Measurements from ENCODE around the gene CCNL2. TPM values are rescaled to one million over a fixed set of nuclear protein-coding genes. Genes with fewer than 3 reads are reported as not detected.

The CCNL2 gene
- polyA plus RNA-seq, 2 of the 4 experiments (the other 2 are of a cell fraction): 85.5 to 111 TPM

GRCh38 chr1:1357871-1358432 lies 41.2 kb downstream of the CCNL2 start:
- WGBS (ENCODE audit: missing lambda C conversion rate): 75% methylated on average over 17 of the region's 18 CpGs
- no peak for DNase-seq (ENCODE audit: low read depth in 1 of 2, low spot score in 1 of 2)
- no peak overlapping the region for H3K4me2 ChIP-seq

GRCh38 chr1:1356796-1357401 lies 42.2 kb downstream of the CCNL2 start:
- FAIRE-seq (no peak), ATAC-seq (peak in 1 of 2 experiments; percentile 3; a peak in 1 of 6 replicates), DNase-seq (ENCODE audit: low read depth in 1 of 2, low spot score in 1 of 2) (no peak)
- Histone ChIP-seq H3K4me3 (no peak overlapping the region), H3K9me3 (no peaks in the 10 kb centered on the region), H3K27ac (no peak overlapping the region), H3K4me1 (peaks cover 39% of the 10 kb centered on the region), H3K4me2 (no peak overlapping the region)
- TF ChIP-seq ZFP36 (IDR thresholded peaks at IDR 0.05; ENCODE audit: borderline replicate concordance, partially characterized antibody) (no peak), CBX2 (IDR thresholded peaks at IDR 0.05; ENCODE audit: borderline replicate concordance, low read depth) (no peak), TP53 (CRISPR knock-in tag; IDR thresholded peaks at IDR 0.05) (no peak), NPAS2 (CRISPR knock-in tag; IDR thresholded peaks at IDR 0.05; ENCODE audit: borderline replicate concordance) (no peak), ZNF302 (CRISPR knock-in tag; IDR thresholded peaks at IDR 0.05) (no peak), PBX3 (IDR thresholded peaks at IDR 0.05) (no peak), FOSB (CRISPR knock-in tag; IDR thresholded peaks at IDR 0.05) (no peak), HOXB13 (CRISPR knock-in tag; IDR thresholded peaks at IDR 0.05; ENCODE audit: low read depth) (no peak), RARB (CRISPR knock-in tag; IDR thresholded peaks at IDR 0.05) (no peak), ZSCAN20 (CRISPR knock-in tag; IDR thresholded peaks at IDR 0.05) (no peak), POLR2AphosphoS2 (conservative IDR thresholded peaks at IDR 0.05; ENCODE audit: low read length) (no peak), POLR2A (IDR thresholded peaks at IDR 0.05; ENCODE audit: low read length) (no peak), NFE2L2 (conservative IDR thresholded peaks at IDR 0.05; ENCODE audit: low read length) (no peak), SMC3 (IDR thresholded peaks at IDR 0.05) (no peak)
- ChIA-PET CTCF (interaction anchor here (1.2 kb wide), 1 partner anchor 15 kb away, joined by 6 read pairs; no protein-coding TSS in a partner anchor), POLR2A (no interaction called here)
- WGBS (ENCODE audit: missing lambda C conversion rate): 91% methylated on average over 9 of the region's 26 CpGs

More at GRCh38 chr1:1357871-1358432, 41.2 kb downstream of the CCNL2 start:
- no peak for ATAC-seq
- FAIRE-seq: no peak
- peaks cover 38% of the 10 kb centered on the region for H3K4me1 ChIP-seq
- H3K4me3 ChIP-seq: no peak overlapping the region
- CTCF ChIA-PET: interaction anchor here (1.2 kb wide), 1 partner anchor 14 kb away, joined by 6 read pairs; no protein-coding TSS in a partner anchor
- H3K9me3 ChIP-seq: no peaks in the 10 kb centered on the region
- no peak for TF ChIP-seq KDM1A (IDR thresholded peaks at IDR 0.05; ENCODE audit: low read depth)
- peak; percentile 72 for TF ChIP-seq MAFK (IDR thresholded peaks at IDR 0.05; ENCODE audit: partially characterized antibody)
- peak overlapping the region in 1 of 2 experiments; percentile 30; a peak in 1 of 6 replicates for H3K27ac ChIP-seq
- POLR2A ChIA-PET: no interaction called here

- CTCF ChIA-PET: no interaction called here
- Histone ChIP-seq H3K4me2 (no peak overlapping the region), H3K9me3 (no peaks in the 10 kb centered on the region), H3K4me3 (no peak overlapping the region), H3K27ac (peak overlapping the region in 1 of 2 experiments; percentile 86; a peak in 3 of 6 replicates), H3K4me1 (peaks cover 43% of the 10 kb centered on the region)
- ATAC-seq: no peak
- TF ChIP-seq CHD2 (IDR thresholded peaks at IDR 0.05; ENCODE audit: low read length, partially characterized antibody): no peak
- POLR2A ChIA-PET: no interaction called here
- 80% methylated on average over 1 of the region's 8 CpGs for WGBS (ENCODE audit: missing lambda C conversion rate)
- no peak for FAIRE-seq
- DNase-seq (ENCODE audit: low read depth in 1 of 2, low spot score in 1 of 2): no peak
Observed at GRCh38 chr1:1356166-1356795, 42.9 kb downstream of the CCNL2 start.

- peak overlapping the region; percentile 33; the same call in 2 of the 3 replicates for H3K4me3 ChIP-seq
- TF ChIP-seq E2F6 (IDR thresholded peaks at IDR 0.05; ENCODE audit: borderline replicate concordance, low read depth) (peak; percentile 77; the same call in 1 of the 2 replicates), FOSL2 (IDR thresholded peaks at IDR 0.05) (no peak), FOSL2 (CRISPR knock-in tag; IDR thresholded peaks at IDR 0.05) (no peak), POLR2A (IDR thresholded peaks at IDR 0.05; ENCODE audit: low read length) (0 out of 2 replicates have a peak, but pooled peaks have one; percentile 7), MAX (IDR thresholded peaks at IDR 0.05) (peak; percentile 59; the same call in 1 of the 2 replicates), PBX3 (IDR thresholded peaks at IDR 0.05) (0 out of 2 replicates have a peak, but pooled peaks have one; percentile 18), RCOR1 (IDR thresholded peaks at IDR 0.05; ENCODE audit: low read depth, low read length) (no peak)
- H3K27ac ChIP-seq: peak overlapping the region in 1 of 2 experiments; percentile 86; a peak in 3 of 6 replicates
- ChIA-PET CTCF (interaction anchor here (0.7 to 1.0 kb wide), 2 partner anchors 16 to 149 kb away, joined by 3 read pairs; no protein-coding TSS in a partner anchor), POLR2A (interaction anchor here (0.8 to 1.0 kb wide), 2 partner anchors 15 to 20 kb away, joined by 3 to 4 read pairs; partner anchors contain the start of gene AURKAIP1)
- ATAC-seq (peak; percentile 27 to 53; a peak in 4 of 6 replicates), DNase-seq (ENCODE audit: low read depth in 1 of 2, low spot score in 1 of 2) (peak in 1 of 2 experiments; percentile 54), FAIRE-seq (no peak)
- WGBS (ENCODE audit: missing lambda C conversion rate): no CpG with 5 or more reads among the region's 52 CpGs
- peak overlapping the region; percentile 85 for H3K4me2 ChIP-seq
- peaks cover 38% of the 10 kb centered on the region for H3K4me1 ChIP-seq
- H3K9me3 ChIP-seq: no peaks in the 10 kb centered on the region
Observed at GRCh38 chr1:1355416-1355815, 43.7 kb downstream of the CCNL2 start.
